Activated naive CD4-positive, alpha-beta T cell treated with anti-CD3 and anti-CD28 coated beads, Interleukin-2, amount 10 ng/mL, durations not matched to agents 7 days and 5 days (primary cell): Measurements from ENCODE around the gene EEF1AKMT2.

ENCODE experiments used
- CTCF ChIA-PET: fragments of 350-600 bp; sonication (Branson Sonifier 250); formaldehyde crosslinking; loops from one replicate; lab custom pipeline; 2021; ENCODE audit warnings: antibody characterized with exemption; lab: Charles Lee
- DNase-seq: peaks from one replicate; pipeline ENCODE4 v3.0.0-alpha.2; 2020
- H3K27ac Mint-ChIP-seq: one replicate; pipeline ENCODE4 v1.8.0; 2021; ENCODE audit warnings: mild to moderate bottlenecking, moderate library complexity, mixed read lengths
- H3K27me3 Mint-ChIP-seq: one replicate; pipeline ENCODE4 v1.8.0; 2021; ENCODE audit warnings: mild to moderate bottlenecking, mixed read lengths
- H3K36me3 Mint-ChIP-seq: one replicate; pipeline ENCODE4 v1.8.0; 2021; ENCODE audit warnings: mixed read lengths
- H3K4me1 Mint-ChIP-seq: one replicate; pipeline ENCODE4 v1.8.0; 2021; ENCODE audit warnings: mixed read lengths
- H3K4me3 Mint-ChIP-seq: one replicate; pipeline ENCODE4 v1.8.0; 2021; ENCODE audit warnings: mild to moderate bottlenecking, moderate library complexity, mixed read lengths
- H3K9me3 Mint-ChIP-seq: one replicate; pipeline ENCODE4 v1.8.0; 2021; ENCODE audit warnings: mixed read lengths

Gene EEF1AKMT2

GRCh38 chr10:124728830-124729661 lies 62.6 kb downstream of the EEF1AKMT2 start:
- CTCF ChIA-PET, result interaction anchor here (0.6 to 1.6 kb wide), 4 partner anchors 10 to 59 kb away, joined by 3 to 8 read pairs (median 6); no protein-coding TSS in a partner anchor
- Mint-ChIP-seq H3K27me3 (no peaks in the 10 kb centered on the region), H3K4me3 (no peak overlapping the region), H3K4me1 (peaks cover 83% of the 10 kb centered on the region), H3K36me3 (peaks cover 42% of the 10 kb centered on the region), H3K27ac (peak overlapping the region; percentile 81), H3K9me3 (no peaks in the 10 kb centered on the region)
- DNase-seq, result no peak

GRCh38 chr10:124728071-124728829 lies 63.4 kb downstream of the EEF1AKMT2 start:
- DNase-seq, result no peak
- Mint-ChIP-seq H3K9me3 (no peaks in the 10 kb centered on the region), H3K4me3 (no peak overlapping the region), H3K36me3 (peaks cover 42% of the 10 kb centered on the region), H3K4me1 (peaks cover 83% of the 10 kb centered on the region), H3K27me3 (no peaks in the 10 kb centered on the region), H3K27ac (peak overlapping the region; percentile 81)
- CTCF ChIA-PET, result interaction anchor here (0.6 to 1.4 kb wide), 3 partner anchors 9 to 60 kb away, joined by 3 to 8 read pairs (median 3); no protein-coding TSS in a partner anchor

DNA sequence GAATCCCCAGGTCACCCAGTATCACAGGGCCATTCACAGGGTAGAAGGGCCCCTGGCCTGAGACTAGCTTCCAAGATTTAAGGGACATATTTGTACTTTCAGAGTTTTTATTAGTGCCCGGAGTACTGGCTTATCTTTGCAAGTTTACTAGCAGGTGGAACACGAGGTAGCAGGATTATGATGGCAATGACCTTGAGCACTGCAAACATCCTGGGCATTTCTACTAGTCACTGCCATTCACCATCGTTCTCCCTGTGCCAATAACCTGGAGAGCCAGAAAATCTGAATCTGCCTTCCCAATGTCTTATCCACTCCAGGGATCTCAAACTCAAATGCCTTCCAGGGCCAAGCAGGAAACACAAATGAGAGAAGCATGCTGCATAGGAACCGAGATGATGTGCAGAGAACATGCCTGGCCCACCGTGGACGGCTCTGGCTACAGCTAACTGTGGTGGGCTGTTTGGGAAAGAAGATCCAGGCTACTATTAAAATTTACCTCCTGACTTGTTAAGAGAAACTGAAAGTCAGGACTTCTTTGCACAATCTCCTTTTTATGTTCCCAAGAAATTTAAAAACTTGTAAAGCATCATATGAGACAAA lies 64.2 kb downstream of the EEF1AKMT2 start:
- Mint-ChIP-seq H3K36me3 (peaks cover 39% of the 10 kb centered on the region), H3K4me1 (peaks cover 84% of the 10 kb centered on the region), H3K9me3 (no peaks in the 10 kb centered on the region), H3K27ac (peak overlapping the region; percentile 7), H3K27me3 (no peaks in the 10 kb centered on the region), H3K4me3 (no peak overlapping the region)
- DNase-seq, result no peak
- CTCF ChIA-PET, result interaction anchor here (1.3 to 1.4 kb wide), 2 partner anchors 8 to 53 kb away, joined by 3 to 8 read pairs; no protein-coding TSS in a partner anchor

DNA sequence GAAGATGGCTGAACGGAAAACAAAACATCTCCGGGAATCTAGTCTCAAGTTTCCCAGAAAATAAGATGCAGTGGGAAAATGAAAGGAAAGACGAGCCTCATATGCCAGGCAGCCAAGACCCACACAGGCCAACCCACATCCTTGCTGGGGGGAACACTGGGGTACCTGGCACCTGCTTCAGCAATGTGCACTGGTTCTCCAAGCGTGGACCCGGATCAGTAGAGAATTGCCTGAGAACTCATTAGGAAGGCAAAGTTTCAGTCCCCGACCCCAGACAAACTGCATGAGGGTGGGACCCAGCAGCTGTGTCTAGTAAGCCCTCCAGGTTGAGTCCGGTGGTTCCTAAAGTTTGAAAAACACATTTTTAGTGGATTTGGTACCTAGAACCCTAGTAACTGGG lies 65.9 kb downstream of the EEF1AKMT2 start:
- CTCF ChIA-PET, result interaction anchor here (1.1 kb wide), 1 partner anchor 15 kb away, joined by 3 read pairs; no protein-coding TSS in a partner anchor
- Mint-ChIP-seq H3K4me1 (peaks cover 86% of the 10 kb centered on the region), H3K27me3 (no peaks in the 10 kb centered on the region), H3K9me3 (no peaks in the 10 kb centered on the region), H3K27ac (no peak overlapping the region), H3K36me3 (peaks cover 31% of the 10 kb centered on the region), H3K4me3 (no peak overlapping the region)
- DNase-seq, result no peak

GRCh38 chr10:124725171-124725631 lies 66.5 kb downstream of the EEF1AKMT2 start:
- DNase-seq, result no peak
- Mint-ChIP-seq H3K4me1 (peaks cover 88% of the 10 kb centered on the region), H3K27ac (no peak overlapping the region), H3K27me3 (no peaks in the 10 kb centered on the region), H3K4me3 (no peak overlapping the region), H3K9me3 (no peaks in the 10 kb centered on the region), H3K36me3 (peaks cover 31% of the 10 kb centered on the region)
- CTCF ChIA-PET, result interaction anchor here (0.8 to 1.1 kb wide), 2 partner anchors 9 to 16 kb away, joined by 3 read pairs; no protein-coding TSS in a partner anchor

DNA sequence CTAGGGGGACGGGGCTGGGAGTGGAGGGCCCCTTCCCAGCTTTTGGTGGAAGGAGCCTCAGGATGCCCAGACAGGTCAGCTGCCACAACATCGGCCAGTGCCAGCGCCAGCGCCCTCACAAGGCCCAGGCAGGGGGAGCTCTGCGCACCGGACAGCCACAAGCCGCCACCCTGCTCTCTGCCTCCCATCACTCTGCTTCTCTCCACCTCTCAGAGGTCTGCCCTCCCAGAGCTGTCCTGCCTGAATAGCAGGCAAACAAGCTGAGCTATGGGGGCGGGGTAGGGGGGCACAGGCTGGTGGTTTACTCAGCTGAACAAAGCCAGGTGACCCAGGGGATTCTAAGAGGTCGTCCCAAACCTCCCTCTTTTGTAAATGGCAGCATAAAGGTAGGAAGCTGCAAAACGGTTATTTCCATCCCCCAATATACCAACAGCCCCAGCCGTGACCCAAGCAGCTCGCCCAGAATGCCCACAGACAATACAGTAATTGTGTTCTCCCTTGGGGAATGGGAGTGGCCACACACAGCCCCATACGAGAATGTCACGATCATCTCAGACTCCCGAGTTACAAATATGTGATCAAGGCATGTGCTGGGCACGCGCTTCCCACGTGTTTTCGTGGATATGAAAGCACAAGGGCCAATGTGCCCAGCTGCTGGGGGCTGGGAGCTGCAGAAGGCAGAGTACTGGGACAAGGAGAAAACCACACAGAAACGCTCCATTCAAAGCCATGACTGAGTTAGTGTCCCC lies 67.2 kb downstream of the EEF1AKMT2 start:
- DNase-seq, result no peak
- H3K27ac Mint-ChIP-seq, result peak overlapping the region; percentile 89

GRCh38 chr10:124723826-124724225 lies 67.9 kb downstream of the EEF1AKMT2 start:
- Mint-ChIP-seq H3K9me3 (no peaks in the 10 kb centered on the region), H3K27me3 (no peaks in the 10 kb centered on the region), H3K36me3 (peaks cover 23% of the 10 kb centered on the region), H3K4me3 (no peak overlapping the region), H3K27ac (peak overlapping the region; percentile 89), H3K4me1 (peaks cover 87% of the 10 kb centered on the region)
- no peak for DNase-seq
- CTCF ChIA-PET, result interaction anchor here (1.5 to 2.7 kb wide), 2 partner anchors 18 to 194 kb away, joined by 4 to 15 read pairs; no protein-coding TSS in a partner anchor

More for the DNA sequence above, 67.2 kb downstream of the EEF1AKMT2 start:
- CTCF ChIA-PET, result interaction anchor here (0.8 to 2.7 kb wide), 2 partner anchors 10 to 17 kb away, joined by 3 to 15 read pairs; no protein-coding TSS in a partner anchor
- H3K4me1 Mint-ChIP-seq, result peaks cover 87% of the 10 kb centered on the region
- no peaks in the 10 kb centered on the region for H3K9me3 Mint-ChIP-seq
- H3K27me3 Mint-ChIP-seq, result no peaks in the 10 kb centered on the region
- H3K4me3 Mint-ChIP-seq, result no peak overlapping the region
- H3K36me3 Mint-ChIP-seq, result peaks cover 28% of the 10 kb centered on the region

- DNase-seq, result peak; percentile 55
- peak overlapping the region; percentile 4 for H3K4me3 Mint-ChIP-seq
- peaks cover 87% of the 10 kb centered on the region for H3K4me1 Mint-ChIP-seq
- no peaks in the 10 kb centered on the region for H3K9me3 Mint-ChIP-seq
- H3K36me3 Mint-ChIP-seq, result peaks cover 20% of the 10 kb centered on the region
- H3K27me3 Mint-ChIP-seq, result no peaks in the 10 kb centered on the region
- CTCF ChIA-PET, result interaction anchor here (0.9 to 2.7 kb wide), 5 partner anchors 17 to 193 kb away, joined by 3 to 15 read pairs (median 4); no protein-coding TSS in a partner anchor
- peak overlapping the region; percentile 89 for H3K27ac Mint-ChIP-seq
These were observed 68.6 kb downstream of the EEF1AKMT2 start for GRCh38 chr10:124722798-124723783.

DNA sequence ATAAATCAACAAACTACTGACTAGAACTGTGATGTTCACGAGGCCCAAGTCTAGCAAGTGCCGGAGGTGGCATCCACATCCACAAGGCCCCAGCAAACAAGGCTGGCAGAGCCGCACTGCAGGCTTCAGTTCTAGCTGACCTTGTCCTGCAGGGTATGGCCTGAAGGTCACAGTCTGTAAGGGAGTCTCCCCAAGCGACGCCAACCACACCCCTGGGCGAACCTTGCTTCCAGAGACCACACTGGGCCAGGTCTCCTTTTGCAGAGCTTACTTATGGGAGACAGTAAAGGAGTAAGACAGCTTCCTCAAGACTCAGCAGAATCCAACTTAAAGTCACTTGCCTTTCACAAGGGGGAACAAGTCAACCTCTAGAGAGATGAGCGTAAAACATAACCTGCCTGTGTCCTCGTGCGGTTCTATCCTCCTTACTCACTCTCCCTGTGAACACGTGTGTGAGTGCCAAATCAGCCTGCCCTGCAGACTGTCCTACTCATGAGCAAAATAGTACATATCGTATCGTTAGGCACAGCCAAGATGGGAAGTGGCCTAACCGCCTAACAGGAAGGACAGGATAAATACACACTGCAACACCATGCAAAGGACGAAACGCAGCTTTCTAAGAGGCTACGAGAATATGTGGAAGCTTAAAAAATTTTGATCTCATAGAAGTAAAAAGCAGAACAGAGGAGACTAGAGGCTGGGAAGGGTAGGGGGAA lies 70.2 kb downstream of the EEF1AKMT2 start:
- DNase-seq, result no peak
- Mint-ChIP-seq H3K36me3 (peaks cover 22% of the 10 kb centered on the region), H3K27me3 (no peaks in the 10 kb centered on the region), H3K4me3 (no peak overlapping the region), H3K9me3 (no peaks in the 10 kb centered on the region), H3K4me1 (peaks cover 90% of the 10 kb centered on the region), H3K27ac (peak overlapping the region; percentile 39)
- CTCF ChIA-PET, result interaction anchor here (0.8 to 1.5 kb wide), 2 partner anchors 20 to 74 kb away, joined by 3 to 5 read pairs; no protein-coding TSS in a partner anchor

DNA sequence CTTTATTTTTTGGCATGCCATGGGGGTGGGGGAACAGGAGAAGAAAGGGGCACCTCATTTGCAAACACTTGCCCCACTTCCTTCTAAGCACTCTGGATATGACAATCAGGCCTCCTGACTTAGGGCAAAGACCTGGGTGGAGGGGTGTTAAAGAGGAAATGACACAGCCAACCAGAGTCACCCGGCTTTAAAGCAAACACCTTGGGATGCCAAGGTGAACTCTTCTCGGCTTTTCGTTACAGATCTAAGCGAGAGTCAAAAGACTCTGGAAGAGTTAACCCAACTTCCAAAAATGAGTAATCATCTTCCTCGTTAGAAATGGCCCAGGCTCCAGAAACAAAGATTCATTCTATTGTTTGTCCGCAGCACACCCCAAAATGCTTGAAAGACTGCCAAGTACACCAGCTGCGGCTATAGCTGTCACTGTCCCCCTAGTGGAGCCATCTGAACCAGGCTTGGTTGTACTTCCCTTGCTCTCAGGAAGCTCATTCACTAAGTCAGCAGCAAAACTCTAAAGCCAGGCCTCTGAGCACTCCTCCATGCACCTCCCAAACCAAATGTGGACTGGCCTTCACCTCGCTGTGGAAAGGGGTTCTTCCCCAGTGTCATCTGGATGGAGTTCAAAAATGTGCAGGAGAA lies 72.4 kb downstream of the EEF1AKMT2 start:
- H3K27ac Mint-ChIP-seq, result peak overlapping the region; percentile 99
- H3K9me3 Mint-ChIP-seq, result no peaks in the 10 kb centered on the region
- DNase-seq, result peak; percentile 84
- no peaks in the 10 kb centered on the region for H3K27me3 Mint-ChIP-seq
- H3K36me3 Mint-ChIP-seq, result peaks cover 18% of the 10 kb centered on the region
- peak overlapping the region; percentile 52 for H3K4me3 Mint-ChIP-seq
- peaks cover 96% of the 10 kb centered on the region for H3K4me1 Mint-ChIP-seq
- CTCF ChIA-PET, result interaction anchor here (0.6 to 4.9 kb wide), 21 partner anchors 9 to 217 kb away, joined by 3 to 34 read pairs (median 5); no protein-coding TSS in a partner anchor
